Measurements from ENCODE around the gene LIPC. TPM values are rescaled to one million over a fixed set of nuclear protein-coding genes. Genes with fewer than 3 reads are reported as not detected.

Gene LIPC
- polyA plus RNA-seq, 2 of the 4 experiments (the other 2 are of a cell fraction) = 0.13 to 0.30 TPM

DNA sequence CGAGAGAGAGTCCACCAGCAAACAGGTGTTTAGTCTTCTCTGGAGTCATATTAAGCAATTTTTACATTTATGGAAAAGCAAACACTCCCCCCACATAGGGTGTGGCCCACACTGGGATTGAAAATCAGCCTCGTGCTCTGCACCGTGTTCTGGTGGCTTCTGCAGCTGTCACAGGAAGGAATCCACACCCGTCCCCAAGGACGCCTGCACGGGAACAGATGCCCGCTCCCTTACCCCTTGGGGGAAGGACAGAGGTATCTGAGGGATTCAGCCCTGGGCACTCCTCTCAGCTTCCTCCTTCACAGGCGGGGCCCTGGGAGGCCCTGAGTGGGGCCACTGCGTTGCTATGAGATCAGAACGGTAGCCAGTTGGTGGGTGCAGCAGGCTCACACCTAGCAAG is 27.8 kb downstream of the LIPC start:
- CTCF ChIA-PET = interaction anchor here (1.2 to 2.3 kb wide), 2 partner anchors 19 to 236 kb away, joined by 3 to 10 read pairs; no protein-coding TSS in a partner anchor
- no peak for DNase-seq (ENCODE audit: low read depth in 1 of 2, low spot score in 1 of 2)
- peak overlapping the region; percentile 52 to 70; a peak in 5 of 6 replicates for H3K27ac ChIP-seq
- POLR2A ChIA-PET = interaction anchor here (2.8 kb wide), 1 partner anchor 127 kb away, joined by 10 read pairs; no protein-coding TSS in a partner anchor
- H3K4me3 ChIP-seq = no peak overlapping the region
- H3K4me2 ChIP-seq = peak overlapping the region; percentile 27
- peaks cover 48% of the 10 kb centered on the region for H3K4me1 ChIP-seq
- no peak for FAIRE-seq
- TF ChIP-seq JUN (IDR thresholded peaks at IDR 0.05) = no peak
- TF ChIP-seq MYC (IDR thresholded peaks at IDR 0.05; ENCODE audit: borderline replicate concordance, low read length) = no peak
- TF ChIP-seq FOSB (CRISPR knock-in tag; IDR thresholded peaks at IDR 0.05) = no peak
- TF ChIP-seq KDM5A (IDR thresholded peaks at IDR 0.05) = no peak
- no peak for TF ChIP-seq MAZ (IDR thresholded peaks at IDR 0.05; ENCODE audit: borderline replicate concordance, low read depth, low read length)
- TF ChIP-seq CHD2 (IDR thresholded peaks at IDR 0.05; ENCODE audit: low read length, partially characterized antibody) = no peak
- TF ChIP-seq RNF2 (IDR thresholded peaks at IDR 0.05; ENCODE audit: borderline replicate concordance, low read depth) = no peak
- no peak for TF ChIP-seq HOXB5 (CRISPR knock-in tag; IDR thresholded peaks at IDR 0.05)
- TF ChIP-seq, protein P1, sequence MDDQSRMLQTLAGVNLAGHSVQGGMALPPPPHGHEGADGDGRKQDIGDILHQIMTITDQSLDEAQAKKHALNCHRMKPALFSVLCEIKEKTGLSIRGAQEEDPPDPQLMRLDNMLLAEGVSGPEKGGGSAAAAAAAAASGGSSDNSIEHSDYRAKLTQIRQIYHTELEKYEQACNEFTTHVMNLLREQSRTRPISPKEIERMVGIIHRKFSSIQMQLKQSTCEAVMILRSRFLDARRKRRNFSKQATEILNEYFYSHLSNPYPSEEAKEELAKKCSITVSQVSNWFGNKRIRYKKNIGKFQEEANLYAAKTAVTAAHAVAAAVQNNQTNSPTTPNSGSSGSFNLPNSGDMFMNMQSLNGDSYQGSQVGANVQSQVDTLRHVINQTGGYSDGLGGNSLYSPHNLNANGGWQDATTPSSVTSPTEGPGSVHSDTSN (IDR thresholded peaks at IDR 0.05) = no peak
- TF ChIP-seq ZC3H11A (IDR thresholded peaks at IDR 0.05) = no peak
- TF ChIP-seq ZSCAN20 (CRISPR knock-in tag; IDR thresholded peaks at IDR 0.05) = no peak
- TF ChIP-seq, protein P2, sequence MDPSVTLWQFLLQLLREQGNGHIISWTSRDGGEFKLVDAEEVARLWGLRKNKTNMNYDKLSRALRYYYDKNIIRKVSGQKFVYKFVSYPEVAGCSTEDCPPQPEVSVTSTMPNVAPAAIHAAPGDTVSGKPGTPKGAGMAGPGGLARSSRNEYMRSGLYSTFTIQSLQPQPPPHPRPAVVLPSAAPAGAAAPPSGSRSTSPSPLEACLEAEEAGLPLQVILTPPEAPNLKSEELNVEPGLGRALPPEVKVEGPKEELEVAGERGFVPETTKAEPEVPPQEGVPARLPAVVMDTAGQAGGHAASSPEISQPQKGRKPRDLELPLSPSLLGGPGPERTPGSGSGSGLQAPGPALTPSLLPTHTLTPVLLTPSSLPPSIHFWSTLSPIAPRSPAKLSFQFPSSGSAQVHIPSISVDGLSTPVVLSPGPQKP (IDR thresholded peaks at IDR 0.05; ENCODE audit: low read depth, low read length) = no peak
- no peak for TF ChIP-seq TFCP2L1 (CRISPR knock-in tag; IDR thresholded peaks at IDR 0.05)
- ATAC-seq = no peak
- WGBS (ENCODE audit: missing lambda C conversion rate) = 76% methylated on average over 10 of the region's 10 CpGs
- H3K9me3 ChIP-seq = no peaks in the 10 kb centered on the region

DNA sequence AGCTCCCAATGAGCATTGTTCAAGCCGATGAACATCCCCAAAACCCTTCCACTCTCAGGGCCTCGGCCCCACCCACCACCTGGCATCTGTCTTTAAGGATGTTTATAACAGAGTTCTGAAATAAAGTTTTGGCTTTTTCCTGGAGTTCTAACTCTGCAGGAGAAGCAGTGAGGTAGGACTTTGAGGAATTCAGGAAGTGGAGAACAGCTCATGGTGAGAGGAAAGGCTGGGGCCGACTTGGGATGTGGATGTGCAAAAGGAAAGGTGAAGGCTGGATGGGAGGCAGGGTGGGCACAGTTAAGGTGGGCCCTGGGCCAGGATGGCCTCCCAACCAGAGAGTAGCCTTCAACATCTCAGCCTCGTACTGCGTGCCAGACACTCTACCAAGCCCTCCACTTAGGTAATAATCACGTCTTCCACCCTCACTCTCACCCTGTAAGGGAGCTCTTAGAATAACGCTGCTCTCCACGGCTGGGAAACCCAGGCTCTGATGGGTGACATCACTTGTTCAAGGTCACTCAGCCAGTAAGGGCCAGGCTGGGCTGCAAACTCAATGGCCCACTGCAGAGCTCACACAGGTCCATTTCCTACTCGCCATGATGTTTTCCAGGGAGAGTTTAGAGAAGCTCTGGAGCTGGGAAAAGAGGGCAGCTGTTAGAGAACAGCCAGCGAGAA is 28.5 kb downstream of the LIPC start:
- no peak for DNase-seq (ENCODE audit: low read depth in 1 of 2, low spot score in 1 of 2)
- Histone ChIP-seq H3K27ac (peak overlapping the region; percentile 52 to 70; a peak in 4 of 6 replicates), H3K4me2 (no peak overlapping the region; the same call in 2 of the 3 replicates), H3K9me3 (no peaks in the 10 kb centered on the region), H3K4me1 (peaks cover 50% of the 10 kb centered on the region), H3K4me3 (no peak overlapping the region)
- no peak for TF ChIP-seq RAD21 (conservative IDR thresholded peaks at IDR 0.05 in 1 of 2, IDR thresholded peaks at IDR 0.05 in 1 of 2)
- no peak for TF ChIP-seq PHF8 (IDR thresholded peaks at IDR 0.05; ENCODE audit: borderline replicate concordance, low read depth)
- TF ChIP-seq CHD4 (IDR thresholded peaks at IDR 0.05; ENCODE audit: borderline replicate concordance) = no peak
- no peak for TF ChIP-seq KDM1A (IDR thresholded peaks at IDR 0.05; ENCODE audit: low read depth)
- TF ChIP-seq, protein P3, sequence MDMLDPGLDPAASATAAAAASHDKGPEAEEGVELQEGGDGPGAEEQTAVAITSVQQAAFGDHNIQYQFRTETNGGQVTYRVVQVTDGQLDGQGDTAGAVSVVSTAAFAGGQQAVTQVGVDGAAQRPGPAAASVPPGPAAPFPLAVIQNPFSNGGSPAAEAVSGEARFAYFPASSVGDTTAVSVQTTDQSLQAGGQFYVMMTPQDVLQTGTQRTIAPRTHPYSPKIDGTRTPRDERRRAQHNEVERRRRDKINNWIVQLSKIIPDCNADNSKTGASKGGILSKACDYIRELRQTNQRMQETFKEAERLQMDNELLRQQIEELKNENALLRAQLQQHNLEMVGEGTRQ (IDR thresholded peaks at IDR 0.05) = no peak
- POLR2A ChIA-PET = interaction anchor here (1.0 to 2.8 kb wide), 2 partner anchors 9 to 128 kb away, joined by 9 to 10 read pairs; no protein-coding TSS in a partner anchor
- no peak for ATAC-seq
- WGBS (ENCODE audit: missing lambda C conversion rate) = 93% methylated on average over 10 of the region's 10 CpGs
- CTCF ChIA-PET = interaction anchor here (1.2 to 2.3 kb wide), 3 partner anchors 9 to 96 kb away, joined by 3 to 10 read pairs (median 4); no protein-coding TSS in a partner anchor
- no peak for FAIRE-seq

DNA sequence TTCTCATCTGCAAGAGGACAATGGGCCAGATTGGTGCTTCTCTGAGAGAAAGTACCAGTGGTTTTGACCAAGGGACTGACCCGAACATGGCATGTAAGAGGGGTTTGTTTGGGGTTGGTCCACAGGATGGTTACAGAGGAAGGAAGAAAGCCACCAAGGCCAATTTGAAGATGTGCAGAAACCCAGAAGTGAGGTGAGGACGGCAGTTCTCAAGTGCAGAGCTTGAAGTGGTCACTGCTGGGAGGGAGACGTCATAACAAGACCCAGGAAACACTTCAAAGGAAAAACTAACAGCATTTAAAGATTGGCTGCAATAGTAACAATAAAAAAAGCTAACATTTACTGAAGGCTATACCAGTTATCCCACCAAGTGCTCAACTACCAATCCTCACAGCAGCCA is 29.1 kb downstream of the LIPC start:
- no peak overlapping the region for H3K4me3 ChIP-seq
- DNase-seq (ENCODE audit: low read depth in 1 of 2, low spot score in 1 of 2) (no peak), ATAC-seq (no peak), FAIRE-seq (no peak)
- no peaks in the 10 kb centered on the region for H3K9me3 ChIP-seq
- ChIA-PET CTCF (interaction anchor here (1.2 to 2.3 kb wide), 3 partner anchors 9 to 96 kb away, joined by 3 to 10 read pairs (median 4); no protein-coding TSS in a partner anchor), POLR2A (interaction anchor here (1.0 to 2.8 kb wide), 2 partner anchors 9 to 128 kb away, joined by 9 to 10 read pairs; no protein-coding TSS in a partner anchor)
- H3K4me2 ChIP-seq = no peak overlapping the region
- peaks cover 50% of the 10 kb centered on the region for H3K4me1 ChIP-seq
- 92% methylated on average over 3 of the region's 3 CpGs for WGBS (ENCODE audit: missing lambda C conversion rate)
- peak overlapping the region in 1 of 2 experiments; percentile 70; a peak in 4 of 6 replicates for H3K27ac ChIP-seq
- TF ChIP-seq RARB (CRISPR knock-in tag; IDR thresholded peaks at IDR 0.05) (no peak), ZFP36 (IDR thresholded peaks at IDR 0.05; ENCODE audit: borderline replicate concordance, partially characterized antibody) (no peak), SMC3 (IDR thresholded peaks at IDR 0.05) (no peak), HEYL (CRISPR knock-in tag; IDR thresholded peaks at IDR 0.05) (no peak), JUNB (IDR thresholded peaks at IDR 0.05) (no peak), NR3C1 (IDR thresholded peaks at IDR 0.05) (no peak), TFCP2L1 (CRISPR knock-in tag; IDR thresholded peaks at IDR 0.05) (no peak), MAZ (IDR thresholded peaks at IDR 0.05; ENCODE audit: borderline replicate concordance, low read depth, low read length) (no peak), ESRRA (IDR thresholded peaks at IDR 0.05; ENCODE audit: borderline replicate concordance, low read length) (no peak), POLR2AphosphoS2 (conservative IDR thresholded peaks at IDR 0.05; ENCODE audit: low read length) (no peak), JUN (IDR thresholded peaks at IDR 0.05) (no peak)
- TF ChIP-seq, protein P4, sequence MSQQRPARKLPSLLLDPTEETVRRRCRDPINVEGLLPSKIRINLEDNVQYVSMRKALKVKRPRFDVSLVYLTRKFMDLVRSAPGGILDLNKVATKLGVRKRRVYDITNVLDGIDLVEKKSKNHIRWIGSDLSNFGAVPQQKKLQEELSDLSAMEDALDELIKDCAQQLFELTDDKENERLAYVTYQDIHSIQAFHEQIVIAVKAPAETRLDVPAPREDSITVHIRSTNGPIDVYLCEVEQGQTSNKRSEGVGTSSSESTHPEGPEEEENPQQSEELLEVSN (IDR thresholded peaks at IDR 0.05; ENCODE audit: borderline replicate concordance, low read depth) = no peak
- TF ChIP-seq, protein P5, sequence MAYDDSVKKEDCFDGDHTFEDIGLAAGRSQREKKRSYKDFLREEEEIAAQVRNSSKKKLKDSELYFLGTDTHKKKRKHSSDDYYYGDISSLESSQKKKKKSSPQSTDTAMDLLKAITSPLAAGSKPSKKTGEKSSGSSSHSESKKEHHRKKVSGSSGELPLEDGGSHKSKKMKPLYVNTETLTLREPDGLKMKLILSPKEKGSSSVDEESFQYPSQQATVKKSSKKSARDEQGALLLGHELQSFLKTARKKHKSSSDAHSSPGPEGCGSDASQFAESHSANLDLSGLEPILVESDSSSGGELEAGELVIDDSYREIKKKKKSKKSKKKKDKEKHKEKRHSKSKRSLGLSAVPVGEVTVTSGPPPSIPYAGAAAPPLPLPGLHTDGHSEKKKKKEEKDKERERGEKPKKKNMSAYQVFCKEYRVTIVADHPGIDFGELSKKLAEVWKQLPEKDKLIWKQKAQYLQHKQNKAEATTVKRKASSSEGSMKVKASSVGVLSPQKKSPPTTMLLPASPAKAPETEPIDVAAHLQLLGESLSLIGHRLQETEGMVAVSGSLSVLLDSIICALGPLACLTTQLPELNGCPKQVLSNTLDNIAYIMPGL (CRISPR knock-in tag; IDR thresholded peaks at IDR 0.05; ENCODE audit: borderline replicate concordance) = no peak
